ENCODE results near the gene GRID1.
"Not testable (repeated sequence)": the region's sequence is repeated elsewhere in the genome, so short reads cannot be mapped to it uniquely, and the experiment has no call there.

The GRID1 gene

DNA sequence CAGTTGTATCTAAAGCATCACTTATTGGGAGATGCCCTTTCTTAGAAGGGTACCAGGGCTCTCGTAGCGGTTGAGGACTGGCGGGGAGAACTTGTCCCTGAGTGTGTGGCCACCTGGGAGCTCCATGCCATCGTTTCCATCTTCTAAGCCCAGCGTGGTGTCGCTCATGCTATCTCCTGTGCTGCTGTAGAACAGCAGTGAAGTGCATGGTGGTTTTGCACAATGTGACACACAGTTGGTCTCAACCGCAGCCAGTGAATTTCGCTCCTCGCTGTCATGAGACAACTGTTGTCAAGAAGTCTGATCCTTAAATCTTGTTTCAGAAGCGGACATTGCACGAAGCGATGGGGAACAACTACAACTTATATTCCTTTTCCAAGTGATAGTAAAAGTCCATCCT, 283.4 kb downstream of the GRID1 start:
- no peak for DNase-seq (ENCODE audit: low spot score)

DNA sequence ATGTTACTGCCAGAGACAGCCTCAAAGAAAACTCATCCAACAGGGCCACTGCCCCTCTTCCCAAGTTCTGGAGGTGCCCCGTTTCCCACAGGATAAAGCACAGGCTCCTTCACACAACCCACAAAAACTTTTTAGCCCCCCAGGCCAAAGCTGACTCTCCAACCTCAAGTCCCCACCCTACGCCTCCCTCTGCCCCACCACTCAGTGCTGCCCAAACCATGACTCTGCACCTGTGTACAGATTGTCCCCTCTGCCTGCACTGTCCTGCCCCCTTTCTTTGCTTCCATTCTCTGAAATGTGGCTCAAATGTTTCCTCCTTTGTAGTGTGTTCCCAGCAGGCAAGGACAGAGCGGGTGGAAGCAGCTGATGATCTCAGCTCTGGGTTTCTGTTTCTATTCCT, 284.0 kb downstream of the GRID1 start:
- no peak for DNase-seq (ENCODE audit: low spot score)

- no peak for DNase-seq (ENCODE audit: low spot score)
Observed at GRCh38 chr10:86079088-86079487, 287.5 kb downstream of the GRID1 start.

DNA sequence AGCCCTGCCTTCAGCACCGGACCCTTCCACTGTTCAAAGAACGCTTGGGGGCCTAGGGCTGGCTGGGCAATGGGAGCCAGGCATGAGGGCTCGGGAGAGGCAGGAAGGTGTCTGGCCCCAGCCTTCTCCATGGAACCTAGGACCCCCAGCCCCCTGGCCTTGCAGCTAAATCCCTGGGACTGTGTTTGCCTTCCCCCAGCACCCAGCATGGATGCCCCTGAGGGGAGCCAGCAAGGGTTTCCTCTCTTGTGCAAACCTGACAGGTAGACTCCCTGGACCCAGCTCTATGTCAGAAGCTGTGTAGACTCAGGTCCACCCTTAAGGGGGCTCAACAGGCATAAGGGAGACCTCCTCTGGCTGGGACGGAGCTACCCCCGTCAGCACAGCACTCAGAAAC, 288.0 kb downstream of the GRID1 start:
- no peak for DNase-seq (ENCODE audit: low spot score)

- DNase-seq (ENCODE audit: low spot score), result no peak
Observed at GRCh38 chr10:86077871-86078638, 288.5 kb downstream of the GRID1 start.

DNA sequence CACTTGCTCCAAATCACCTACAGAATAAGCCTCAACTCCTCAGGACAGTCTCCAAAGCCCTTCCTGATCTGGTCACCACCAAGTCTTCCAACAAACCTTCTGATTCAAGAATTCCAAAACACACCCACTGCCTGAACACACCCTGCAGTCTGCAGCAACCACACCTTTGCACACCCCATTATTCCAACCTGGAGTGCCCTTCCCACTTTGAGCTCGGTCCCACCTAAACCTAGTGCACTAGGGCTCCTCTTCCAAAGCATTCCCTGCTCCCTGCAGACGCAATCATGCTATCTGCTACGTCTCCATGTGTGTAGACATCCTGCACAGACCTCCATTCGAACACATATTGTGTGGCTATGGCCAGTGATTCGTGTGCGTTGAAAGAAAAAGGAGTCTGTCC, 289.3 kb downstream of the GRID1 start:
- no peak for DNase-seq (ENCODE audit: low spot score)

- not testable (repeated sequence) for DNase-seq (ENCODE audit: low spot score)
Observed at GRCh38 chr10:86076497-86076896, 290.1 kb downstream of the GRID1 start.

DNA sequence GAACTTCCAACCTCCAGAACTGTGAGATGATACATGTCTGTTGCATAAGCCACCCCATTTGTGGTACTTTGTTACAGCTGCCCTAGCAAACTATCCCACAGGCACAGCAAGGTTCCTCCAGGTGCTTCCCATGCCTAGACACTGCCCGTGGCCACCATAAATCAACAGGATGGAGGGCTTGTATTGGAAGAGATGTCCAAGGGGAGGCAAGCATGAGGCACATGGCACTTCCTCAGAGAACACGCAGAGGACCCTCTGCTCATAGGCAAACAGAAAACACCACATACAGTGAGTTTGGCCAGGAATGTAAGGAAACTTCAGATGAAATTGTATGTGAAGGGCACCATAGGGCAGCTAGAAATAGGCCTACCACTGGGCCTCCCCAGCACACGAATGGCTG, 291.1 kb downstream of the GRID1 start:
- DNase-seq (ENCODE audit: low spot score), result no peak

DNA sequence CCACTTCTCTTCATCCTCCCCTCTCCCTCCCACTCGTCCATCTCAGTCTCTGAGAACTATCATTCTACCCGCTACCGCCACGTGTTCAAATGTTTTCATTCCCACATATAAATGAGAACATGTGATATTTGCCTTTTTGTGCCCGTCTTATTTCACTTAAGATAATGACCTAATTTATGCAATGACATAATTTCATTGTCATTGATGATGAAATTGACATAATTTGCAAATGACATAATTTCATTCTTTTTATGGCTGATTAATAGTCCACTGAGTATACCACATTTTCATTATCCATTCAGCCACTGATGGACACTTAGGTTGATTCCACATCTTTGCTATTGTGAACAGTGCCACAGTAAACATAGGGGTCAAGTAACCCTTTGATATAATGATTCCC, 292.3 kb downstream of the GRID1 start:
- no peak for DNase-seq (ENCODE audit: low spot score)

GRCh38 chr10:86073199-86073977, 293.2 kb downstream of the GRID1 start:
- DNase-seq (ENCODE audit: low spot score), result no peak

GRCh38 chr10:86072413-86072812, 294.2 kb downstream of the GRID1 start:
- DNase-seq (ENCODE audit: low spot score), result no peak

DNA sequence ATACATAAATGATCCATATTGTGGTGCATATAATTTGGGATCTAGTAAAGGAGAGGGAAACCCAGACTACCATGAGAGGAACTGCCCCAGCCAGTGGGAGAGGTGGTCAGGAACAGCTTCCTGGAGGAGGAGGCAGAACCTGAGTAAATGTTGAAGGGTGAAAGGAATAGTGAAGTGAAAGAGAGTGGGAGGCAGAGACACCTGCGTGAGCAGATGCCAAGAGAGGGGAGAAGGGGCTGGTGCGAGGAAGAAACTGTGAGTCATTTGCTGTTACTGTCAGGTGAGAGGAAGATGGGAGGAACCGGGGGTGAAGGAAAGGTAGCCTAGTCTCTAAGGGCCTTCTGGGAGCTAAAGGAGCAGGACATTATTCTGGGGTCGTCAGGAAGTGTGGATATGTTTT, 294.8 kb downstream of the GRID1 start:
- DNase-seq (ENCODE audit: low spot score), result no peak

- DNase-seq (ENCODE audit: low spot score), result no peak
Observed at GRCh38 chr10:86071145-86071544, 295.4 kb downstream of the GRID1 start.

DNA sequence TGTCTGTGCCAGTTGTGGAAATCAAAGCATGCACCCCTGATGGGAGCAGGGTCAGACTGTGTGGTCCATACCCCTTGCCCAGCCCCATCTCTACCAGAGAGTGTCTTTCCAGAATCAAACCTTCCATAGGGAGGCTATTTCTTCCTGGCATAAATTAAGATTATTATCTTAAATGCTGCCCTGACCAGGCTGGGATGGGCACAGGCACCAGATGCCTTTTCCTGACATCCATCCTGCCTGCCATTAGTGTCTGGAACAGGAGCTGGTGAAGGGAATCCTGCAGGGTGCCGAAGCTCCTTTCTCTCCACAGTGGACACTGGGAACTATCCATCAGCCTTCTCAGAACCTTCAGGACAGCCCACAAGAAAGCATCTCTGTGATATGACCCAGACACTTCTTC, 296.3 kb downstream of the GRID1 start:
- no peak for DNase-seq (ENCODE audit: low spot score)

- no peak for DNase-seq (ENCODE audit: low spot score)
Observed at GRCh38 chr10:86068231-86069054, 298.2 kb downstream of the GRID1 start.

DNA sequence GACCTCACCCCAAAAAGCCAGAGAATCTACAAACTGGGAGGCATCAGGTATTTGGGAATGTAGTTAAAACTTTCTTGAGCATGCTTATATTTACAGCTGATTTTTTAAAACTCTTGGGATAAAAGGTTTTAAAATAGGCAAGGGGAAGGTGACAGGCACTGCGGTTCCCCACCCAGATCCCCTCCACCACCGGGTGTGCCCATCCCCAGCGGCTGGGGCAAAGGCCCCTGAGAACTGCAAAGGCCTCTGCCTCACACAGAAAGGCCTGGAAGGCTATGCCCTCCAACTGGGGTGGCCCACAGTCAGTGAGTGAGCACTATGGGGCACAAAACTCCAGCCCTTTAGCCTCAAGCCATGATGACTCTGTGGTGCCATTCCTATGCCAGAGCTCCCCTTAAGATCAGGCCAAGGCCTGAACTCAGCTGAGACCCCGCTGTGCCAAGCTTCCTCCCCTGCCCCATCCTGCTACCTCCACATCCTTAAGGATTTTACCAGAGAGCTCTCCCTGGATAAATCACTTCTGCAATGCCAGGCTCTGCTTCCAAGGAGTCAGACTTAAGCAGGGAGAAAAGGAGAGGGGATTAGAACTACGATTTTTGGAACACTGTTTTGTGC, 299.1 kb downstream of the GRID1 start:
- no peak for DNase-seq (ENCODE audit: low spot score)

- no peak for DNase-seq (ENCODE audit: low spot score)
Observed at GRCh38 chr10:86066696-86067095, 299.9 kb downstream of the GRID1 start.

DNA sequence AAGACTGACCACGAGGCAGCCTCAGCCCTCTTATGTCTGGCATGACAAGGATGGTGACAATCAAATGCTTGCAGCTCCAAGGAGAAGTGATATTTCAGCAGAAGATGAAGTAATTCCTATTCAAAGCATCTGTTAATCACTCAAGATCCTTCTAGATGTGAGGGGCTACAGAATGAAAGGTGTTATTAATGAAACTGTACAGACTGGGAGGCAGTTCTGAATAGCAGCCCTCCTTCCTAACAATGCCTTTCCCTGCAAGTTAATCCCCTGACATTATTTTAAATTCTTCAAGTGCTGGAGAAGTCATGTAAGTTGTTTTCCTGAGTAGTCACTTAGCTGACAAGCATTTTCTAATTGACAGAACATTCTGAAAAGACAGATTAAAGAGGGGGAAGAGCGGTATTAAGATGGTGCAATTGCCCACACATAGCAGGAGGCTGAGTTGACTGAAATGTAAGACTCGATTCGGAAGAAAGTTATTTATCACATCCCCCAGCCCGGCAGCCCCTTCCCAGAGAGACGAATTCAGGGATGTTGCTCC, 300.8 kb downstream of the GRID1 start:
- no peak for DNase-seq (ENCODE audit: low spot score)

- no peak for DNase-seq (ENCODE audit: low spot score)
Observed at GRCh38 chr10:86064931-86065662, 301.5 kb downstream of the GRID1 start.

DNA sequence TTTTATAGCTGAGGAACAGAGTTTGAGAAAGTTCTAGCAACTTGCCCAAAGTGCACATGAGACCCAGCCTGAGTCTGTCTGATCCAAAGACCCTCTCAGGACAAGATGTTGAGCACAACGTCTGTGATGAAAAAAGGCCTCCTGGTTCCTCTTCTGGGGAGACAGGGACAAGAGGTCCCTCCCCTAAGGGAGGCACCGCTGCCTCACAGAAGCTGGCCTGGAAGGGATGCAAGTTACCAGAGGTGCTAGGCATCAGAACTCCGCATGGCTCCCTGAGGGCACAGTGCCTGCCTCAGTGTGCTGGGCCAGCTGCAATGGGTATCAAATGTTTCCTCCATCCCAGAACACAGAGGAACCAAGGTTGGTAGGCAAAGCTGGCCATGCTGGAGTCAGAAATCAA, 302.4 kb downstream of the GRID1 start:
- no peak for DNase-seq (ENCODE audit: low spot score)

- no peak for DNase-seq (ENCODE audit: low spot score)
Observed at GRCh38 chr10:86063341-86063740, 303.3 kb downstream of the GRID1 start.
